ENCODE data around the gene GRIK5.

- TF ChIP-seq CTCF (tag by site-specific recombination; IDR thresholded peaks at IDR 0.05) (no peak), ZNF138 (tag by site-specific recombination; IDR thresholded peaks at IDR 0.05; ENCODE audit: borderline replicate concordance) (no peak), ZNF274 (IDR thresholded peaks at IDR 0.05; ENCODE audit: low read length) (no peak), ZNF274 (tag by site-specific recombination; IDR thresholded peaks at IDR 0.05; ENCODE audit: borderline replicate concordance) (no peak), PRDM1 (tag by site-specific recombination; IDR thresholded peaks at IDR 0.05) (no peak)
Measured at GRCh38 chr19:42023943-42024260, 46.1 kb downstream of the GRIK5 start.
